GM12891 (cell line): ENCODE results near the gene NDUFS7.

Source experiments
- DNase-seq: peaks from one replicate; pipeline ENCODE4 v3.0.0; 2011; ENCODE audit warnings: low spot score; ENCODE audit not compliant: insufficient read length
- FAIRE-seq: peaks from 2 replicates; lab custom pipeline; 2011; peaks lifted over from hg19 to GRCh38; lab: Jason Lieb, UNC
- PAX5 ChIP-seq: IDR thresholded peaks from 2 replicates; pipeline ENCODE4 v1.6.1; 2011; ENCODE audit warnings: low read length, moderate library complexity, mild to moderate bottlenecking; ENCODE audit not compliant: insufficient read depth, severe bottlenecking
- POLR2A ChIP-seq: IDR thresholded peaks from 2 replicates; pipeline ENCODE4 v1.6.1; 2011; ENCODE audit warnings: low read depth, low read length, control low read depth
- POLR2AphosphoS5 ChIP-seq: IDR thresholded peaks from 2 replicates; pipeline ENCODE4 v1.6.1; 2011; ENCODE audit warnings: low read depth, low read length, control low read depth
- POU2F2 ChIP-seq: IDR thresholded peaks from 2 replicates; pipeline ENCODE4 v1.6.1; 2011; ENCODE audit warnings: low read depth, mild to moderate bottlenecking, control low read depth, low read length, moderate library complexity
- SPI1 ChIP-seq: IDR thresholded peaks from 2 replicates; pipeline ENCODE4 v1.6.1; 2011; ENCODE audit warnings: low read depth, low read length, control low read depth
- TAF1 ChIP-seq: IDR thresholded peaks from 2 replicates; pipeline ENCODE4 v1.6.1; 2011; ENCODE audit warnings: low read depth, low read length, control low read depth

NDUFS7 gene

DNA sequence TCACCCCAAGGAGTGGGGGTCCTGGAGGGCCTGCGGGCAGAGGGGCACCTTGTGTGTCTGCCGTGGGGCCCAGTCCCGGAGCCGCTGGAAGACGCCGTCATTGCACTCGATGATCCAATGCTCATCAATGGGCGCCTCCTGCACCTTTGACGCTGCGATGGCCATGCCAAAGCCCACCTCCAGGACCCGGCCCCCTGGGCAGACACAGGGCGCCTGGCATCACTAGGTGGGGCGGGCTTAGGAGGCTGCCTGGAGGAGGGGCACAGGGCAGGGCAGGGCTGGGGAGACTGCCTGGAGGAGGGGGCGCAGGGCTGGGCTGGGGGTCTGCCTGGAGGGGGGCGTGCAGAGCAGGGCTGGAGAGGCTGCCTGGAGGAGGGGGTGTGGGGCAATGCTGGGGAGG is 16.0 kb downstream of the NDUFS7 start:
- DNase-seq: no peak
- TF ChIP-seq SPI1 (no peak), POLR2A (no peak), PAX5 (no peak), POU2F2 (no peak), POLR2AphosphoS5 (no peak), TAF1 (no peak)
- FAIRE-seq: no peak

DNA sequence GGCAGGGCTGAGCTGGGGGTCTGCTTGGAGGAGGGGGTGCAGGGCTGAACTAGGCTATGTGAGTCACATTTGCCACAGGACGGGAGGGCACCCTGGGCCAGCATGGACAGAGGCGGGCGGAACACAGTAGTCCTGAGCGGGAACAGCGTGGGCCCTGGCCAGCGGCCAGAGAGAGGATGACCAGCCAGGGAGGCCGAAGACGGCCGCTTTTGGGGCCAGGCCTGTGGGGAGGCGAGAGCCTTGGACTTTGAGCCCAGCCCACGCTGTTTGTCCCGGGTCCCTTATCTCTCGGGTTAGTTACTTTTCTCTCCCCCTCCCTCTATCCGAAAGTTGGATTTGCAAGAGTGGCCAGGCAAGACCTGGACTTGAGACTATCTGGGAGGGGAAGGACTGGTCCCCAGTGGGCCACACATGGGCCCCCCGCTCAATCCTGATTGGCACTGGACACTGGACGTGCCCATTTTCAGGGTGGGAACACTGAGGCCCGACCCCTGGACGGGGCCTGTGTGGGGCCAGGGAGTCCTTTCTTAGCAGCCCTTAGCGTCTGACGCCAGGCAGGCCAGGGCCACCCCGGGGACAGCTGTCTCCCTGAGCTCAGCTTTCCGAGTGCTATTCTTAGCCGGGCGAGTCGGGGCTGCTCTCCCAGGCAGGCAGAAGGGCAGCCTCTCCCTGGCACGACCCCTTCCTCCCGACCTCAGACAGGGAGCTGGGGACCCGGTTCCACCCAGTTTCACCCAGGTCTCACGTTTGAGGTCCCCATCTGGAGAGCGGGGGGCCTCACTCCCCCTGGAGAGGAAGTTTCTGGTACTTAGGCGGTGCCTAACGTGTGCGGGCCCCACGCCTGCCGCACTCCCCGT is 16.8 kb downstream of the NDUFS7 start:
- FAIRE-seq: no peak
- TF ChIP-seq POLR2A (no peak), SPI1 (no peak), PAX5 (no peak), POLR2AphosphoS5 (no peak), POU2F2 (no peak), TAF1 (no peak)

DNA sequence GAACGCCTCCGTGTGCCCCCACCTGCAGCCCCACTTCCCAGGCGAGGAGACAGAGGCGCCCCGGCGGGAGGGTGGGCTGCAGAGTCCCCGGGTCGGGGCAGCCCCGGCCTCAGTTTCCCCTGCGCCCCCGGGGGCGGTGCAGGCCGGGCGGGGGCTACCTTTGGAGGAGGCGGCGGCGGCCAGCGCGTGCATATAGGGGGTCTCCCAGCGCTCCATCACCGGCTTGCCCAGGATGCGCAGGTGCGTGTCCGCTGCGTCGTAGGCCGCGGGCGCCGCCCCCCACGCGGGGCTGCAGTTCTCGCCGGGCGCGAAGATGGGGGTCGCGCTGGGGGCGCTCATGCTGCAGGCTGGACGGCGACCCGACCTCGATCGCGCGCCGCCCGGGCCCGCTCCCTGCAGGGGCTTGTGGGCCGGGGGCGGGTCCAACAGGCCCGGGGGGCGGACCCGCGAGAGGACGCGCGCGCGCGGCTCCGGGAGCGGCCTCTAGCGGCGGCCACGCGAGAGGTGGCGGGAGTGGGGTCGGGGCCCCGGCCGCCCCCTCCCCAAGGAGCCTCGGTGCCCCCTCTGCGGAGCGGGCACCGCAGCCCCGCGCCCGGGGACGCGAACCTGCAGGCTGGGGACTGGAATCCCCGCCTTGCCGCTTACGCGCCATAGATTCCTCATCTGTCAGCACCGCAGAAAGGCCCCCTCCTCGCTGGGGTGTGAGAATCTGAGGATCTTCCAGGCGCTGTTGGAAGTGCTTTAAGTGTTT is 17.6 kb downstream of the NDUFS7 start, which contains the start of gene GAMT:
GAMT (minus strand) TSS at position 405 of the 751 bp plus-strand sequence; CDS start at position 339, 66 bp downstream.
- peak; percentile 71 for FAIRE-seq
- TF ChIP-seq POLR2AphosphoS5 (no peak), POLR2A (no peak), SPI1 (no peak), PAX5 (no peak), POU2F2 (no peak), TAF1 (no peak)
- peak; percentile 87 for DNase-seq

More for the DNA sequence above, 16.8 kb downstream of the NDUFS7 start:
- no peak for DNase-seq

DNA sequence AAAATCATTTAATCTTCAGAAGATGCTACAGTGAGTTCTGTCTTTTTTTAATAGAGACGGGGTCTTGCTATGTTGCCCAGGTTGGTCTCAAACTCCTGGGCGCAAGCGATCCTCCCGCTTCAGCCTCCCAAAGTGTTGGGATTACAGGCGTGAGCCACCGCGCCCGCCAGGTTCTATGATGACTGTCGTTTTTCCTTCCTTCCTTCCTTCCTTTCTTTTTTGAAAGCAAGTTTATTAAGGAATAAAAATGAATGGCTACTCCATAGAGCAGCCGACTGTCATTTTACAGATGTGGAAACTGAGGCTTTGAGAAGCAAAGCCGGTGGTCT is 18.1 kb downstream of the NDUFS7 start:
- DNase-seq: no peak
- FAIRE-seq: no peak
- TF ChIP-seq POU2F2 (no peak), POLR2A (no peak), PAX5 (no peak), TAF1 (no peak), POLR2AphosphoS5 (no peak), SPI1 (no peak)

DNA sequence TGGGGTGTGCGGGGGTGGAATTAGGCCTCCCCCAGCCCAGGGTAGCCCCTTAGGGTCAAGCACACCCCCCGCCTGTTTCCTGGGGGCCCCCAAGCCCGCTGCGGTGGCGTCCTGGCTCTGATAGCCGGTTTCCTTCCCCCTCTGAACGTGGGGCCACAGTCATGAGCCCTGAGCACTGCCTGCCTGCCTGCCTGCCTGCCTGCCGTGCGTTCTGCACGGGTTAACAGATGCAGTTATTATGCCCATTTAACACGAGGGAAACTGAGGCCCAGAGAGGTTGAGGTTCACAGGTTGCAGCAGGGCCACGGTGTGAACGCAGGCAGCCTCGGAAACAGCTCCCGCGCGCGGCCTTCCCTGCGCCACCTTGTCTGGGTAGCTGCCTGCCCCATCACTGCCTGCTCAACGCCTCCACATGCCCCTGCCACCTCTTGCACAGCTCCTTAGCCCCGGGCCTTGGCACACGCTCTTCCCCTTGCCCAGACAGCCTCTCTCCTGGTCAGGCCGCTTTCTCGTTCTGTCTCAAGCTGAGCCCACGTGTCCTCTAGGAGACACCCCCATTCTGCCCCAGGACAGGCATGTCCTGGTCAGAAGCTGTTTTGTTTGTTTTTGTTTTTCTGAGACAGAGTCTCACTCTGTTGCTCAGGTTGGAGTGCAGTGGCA is 18.8 kb downstream of the NDUFS7 start:
- DNase-seq (no peak), FAIRE-seq (peak; percentile 35)
- TF ChIP-seq TAF1: no peak

DNA sequence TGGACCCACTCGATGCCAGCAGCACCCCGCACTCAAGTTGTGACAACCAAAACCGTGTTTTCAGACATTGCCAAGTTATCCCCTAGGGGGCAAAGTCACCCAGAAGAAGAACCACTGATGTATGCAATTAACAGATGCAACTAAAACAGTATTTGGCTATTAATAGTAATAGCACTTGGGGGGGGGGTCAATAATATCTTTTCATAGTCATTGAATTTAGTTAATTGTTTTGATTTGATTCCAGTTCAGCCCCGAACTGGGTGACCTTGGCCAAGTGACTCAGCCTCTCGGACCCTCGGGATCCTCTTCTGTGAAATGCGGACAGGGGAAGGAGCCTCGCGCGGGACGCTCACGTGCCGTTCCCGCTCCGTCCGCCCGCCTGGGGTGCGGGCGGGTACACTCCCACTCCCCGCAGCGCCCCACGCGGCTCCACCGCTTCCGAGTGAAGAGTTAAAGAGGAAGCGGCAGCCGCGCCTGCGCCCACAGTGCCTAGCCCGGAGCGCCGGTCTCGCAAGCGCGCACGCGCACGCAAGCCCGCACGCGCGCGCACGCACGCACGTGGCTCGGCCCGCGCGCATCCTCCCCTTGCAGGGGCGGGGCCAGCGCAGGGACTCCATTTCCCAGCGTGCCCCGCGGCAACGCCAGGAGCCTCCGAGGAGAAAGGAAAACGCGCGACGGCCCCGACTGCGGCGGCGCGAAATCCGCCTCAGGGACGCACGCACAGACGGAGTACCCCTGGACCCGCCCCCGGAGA is 23.2 kb downstream of the NDUFS7 start:
- TF ChIP-seq TAF1 (peak; percentile 52; the same call in 1 of the 2 replicates), SPI1 (peak; percentile 85), PAX5 (no peak), POLR2A (peak; percentile 34; the same call in 1 of the 2 replicates), POU2F2 (peak; percentile 34; the same call in 1 of the 2 replicates), POLR2AphosphoS5 (0 out of 2 replicates have a peak, but pooled peaks have one; percentile 36)
- DNase-seq (peak; percentile 98), FAIRE-seq (peak; percentile 100)

DNA sequence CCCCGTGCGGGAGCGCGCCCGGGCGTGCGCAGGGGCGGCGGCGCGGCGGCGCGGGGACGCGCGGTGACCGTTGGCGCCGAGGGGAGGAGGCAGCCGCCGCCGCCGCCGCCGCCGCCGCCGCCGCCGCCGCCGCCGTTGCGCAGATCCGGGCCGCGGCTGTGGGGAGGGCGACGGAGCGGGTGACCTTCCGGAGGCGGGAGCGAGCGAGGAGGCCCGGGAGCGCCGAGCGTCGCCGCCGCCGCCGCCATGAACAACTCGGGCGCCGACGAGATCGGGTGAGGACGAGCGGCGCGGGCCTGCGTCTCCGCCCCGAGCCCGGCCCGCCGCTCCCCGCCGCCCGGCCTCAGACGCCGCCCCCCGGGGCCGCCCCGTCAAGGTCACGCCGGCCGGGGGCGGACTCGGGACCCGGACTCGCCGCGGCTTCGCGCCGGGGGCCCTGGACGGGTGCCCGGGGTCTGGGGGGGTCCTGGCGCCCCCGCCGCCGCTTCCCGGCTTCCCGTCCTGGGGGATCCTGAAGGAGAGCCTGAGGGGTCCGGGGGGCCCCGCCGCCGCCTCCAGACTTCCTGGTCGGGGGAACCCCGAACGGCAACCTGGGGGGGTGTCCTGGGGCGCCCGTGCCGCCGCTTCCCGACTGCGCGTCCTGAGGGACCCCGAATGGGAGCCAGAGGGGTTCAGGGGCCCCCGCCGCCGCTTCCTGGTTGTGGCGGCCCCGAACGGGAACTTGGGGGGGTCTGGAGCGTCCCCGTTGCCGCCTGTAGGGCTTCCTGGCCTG is 24.0 kb downstream of the NDUFS7 start, which contains the start of gene DAZAP1:
DAZAP1 (plus strand) TSS at position 59 of the 772 bp plus-strand sequence; CDS start at position 247, 188 bp downstream.
- DNase-seq: no peak
- FAIRE-seq: no peak

More for the DNA sequence above, 24.0 kb downstream of the NDUFS7 start, which contains the start of gene DAZAP1:
- TF ChIP-seq TAF1 (no peak), POLR2A (no peak), SPI1 (no peak), POLR2AphosphoS5 (no peak), POU2F2 (no peak)
